ENCODE data around the gene GRIPAP1. TPM values are rescaled to one million over a fixed set of nuclear protein-coding genes. Genes with fewer than 3 reads are reported as not detected.

The GRIPAP1 gene
- total and polyA plus RNA-seq, 7 donors = 14.4 to 63.1 (median 26.0) TPM

DNA sequence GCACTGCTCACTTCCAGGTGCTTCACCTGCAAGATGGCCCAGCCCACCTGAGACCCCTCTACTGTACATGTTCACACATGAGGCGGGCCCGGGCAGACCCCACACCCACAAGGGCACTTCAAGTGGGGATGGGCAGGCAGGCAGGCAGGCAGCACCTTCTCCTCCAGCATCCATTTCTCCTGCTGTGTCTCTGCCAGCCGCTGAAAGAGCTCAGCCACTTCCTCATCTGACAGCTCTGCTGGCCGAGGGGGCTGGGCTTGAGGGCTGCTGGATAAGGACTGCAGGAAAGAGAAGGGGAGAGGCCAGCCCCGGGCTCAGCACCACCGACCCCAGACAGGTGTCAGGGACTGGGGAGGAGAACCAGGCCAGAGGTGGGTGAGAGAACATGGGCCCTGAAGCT lies 26.0 kb downstream of the GRIPAP1 start:
- WGBS, 2 donors = 55 to 74% methylated on average over 6 of the region's 6 CpGs
- intact Hi-C loops (cut with DNase I) = no loop called here
- peaks cover 0 to 11% (median 2%) of the 10 kb centered on the region in 4 donors for H3K4me1 ChIP-seq
- no peak overlapping the region for H3K27ac ChIP-seq
- H3K9me3 ChIP-seq = no peaks in the 10 kb centered on the region
- H3K36me3 ChIP-seq = peaks cover 0 to 25% (median 0%) of the 10 kb centered on the region in 4 donors
- no peak overlapping the region for H3K4me3 ChIP-seq
- H3K27me3 ChIP-seq = no peaks in the 10 kb centered on the region
- DNase-seq = no peak
- TF ChIP-seq EP300 (IDR thresholded peaks at IDR 0.05) (no peak), POLR2AphosphoS5 (IDR thresholded peaks at IDR 0.05) (no peak), POLR2A (IDR thresholded peaks at IDR 0.05) (no peak)
- TF ChIP-seq, protein P1, sequence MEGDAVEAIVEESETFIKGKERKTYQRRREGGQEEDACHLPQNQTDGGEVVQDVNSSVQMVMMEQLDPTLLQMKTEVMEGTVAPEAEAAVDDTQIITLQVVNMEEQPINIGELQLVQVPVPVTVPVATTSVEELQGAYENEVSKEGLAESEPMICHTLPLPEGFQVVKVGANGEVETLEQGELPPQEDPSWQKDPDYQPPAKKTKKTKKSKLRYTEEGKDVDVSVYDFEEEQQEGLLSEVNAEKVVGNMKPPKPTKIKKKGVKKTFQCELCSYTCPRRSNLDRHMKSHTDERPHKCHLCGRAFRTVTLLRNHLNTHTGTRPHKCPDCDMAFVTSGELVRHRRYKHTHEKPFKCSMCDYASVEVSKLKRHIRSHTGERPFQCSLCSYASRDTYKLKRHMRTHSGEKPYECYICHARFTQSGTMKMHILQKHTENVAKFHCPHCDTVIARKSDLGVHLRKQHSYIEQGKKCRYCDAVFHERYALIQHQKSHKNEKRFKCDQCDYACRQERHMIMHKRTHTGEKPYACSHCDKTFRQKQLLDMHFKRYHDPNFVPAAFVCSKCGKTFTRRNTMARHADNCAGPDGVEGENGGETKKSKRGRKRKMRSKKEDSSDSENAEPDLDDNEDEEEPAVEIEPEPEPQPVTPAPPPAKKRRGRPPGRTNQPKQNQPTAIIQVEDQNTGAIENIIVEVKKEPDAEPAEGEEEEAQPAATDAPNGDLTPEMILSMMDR (IDR thresholded peaks at IDR 0.05) = no peak

DNA sequence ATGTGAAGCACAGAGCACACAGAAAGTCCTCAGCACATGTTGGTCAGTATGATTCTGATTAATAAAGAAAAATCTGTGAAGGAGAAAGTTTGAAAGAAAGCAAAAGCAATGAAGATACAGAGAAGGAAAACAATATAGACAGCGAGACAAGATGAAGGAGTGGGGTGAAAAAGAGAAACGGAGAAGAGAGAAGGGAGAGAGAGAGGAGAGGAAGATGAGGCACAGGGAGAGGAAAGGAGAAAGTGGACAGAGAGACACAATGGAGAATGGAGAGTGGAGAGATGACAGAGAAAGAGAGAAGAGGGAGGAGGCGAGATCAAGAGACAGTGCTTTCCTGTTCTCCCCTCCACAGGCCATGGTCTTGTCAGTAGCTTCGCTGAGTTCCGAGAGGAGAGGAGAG lies 26.5 kb downstream of the GRIPAP1 start:
- 94 to 95% methylated on average over 5 of the region's 5 CpGs for WGBS, 2 donors
- H3K27ac ChIP-seq = no peak overlapping the region
- TF ChIP-seq, protein P1 (IDR thresholded peaks at IDR 0.05) = no peak
- TF ChIP-seq POLR2A (IDR thresholded peaks at IDR 0.05) = no peak
- no peak for TF ChIP-seq EP300 (IDR thresholded peaks at IDR 0.05)
- no peak for TF ChIP-seq POLR2AphosphoS5 (IDR thresholded peaks at IDR 0.05)
- peaks cover 0 to 11% (median 2%) of the 10 kb centered on the region in 4 donors for H3K4me1 ChIP-seq
- H3K9me3 ChIP-seq = no peaks in the 10 kb centered on the region
- intact Hi-C loops (cut with DNase I) = no loop called here
- H3K36me3 ChIP-seq = peaks cover 0 to 22% (median 0%) of the 10 kb centered on the region in 4 donors
- H3K4me3 ChIP-seq = no peak overlapping the region
- no peaks in the 10 kb centered on the region for H3K27me3 ChIP-seq
- no peak for DNase-seq

DNA sequence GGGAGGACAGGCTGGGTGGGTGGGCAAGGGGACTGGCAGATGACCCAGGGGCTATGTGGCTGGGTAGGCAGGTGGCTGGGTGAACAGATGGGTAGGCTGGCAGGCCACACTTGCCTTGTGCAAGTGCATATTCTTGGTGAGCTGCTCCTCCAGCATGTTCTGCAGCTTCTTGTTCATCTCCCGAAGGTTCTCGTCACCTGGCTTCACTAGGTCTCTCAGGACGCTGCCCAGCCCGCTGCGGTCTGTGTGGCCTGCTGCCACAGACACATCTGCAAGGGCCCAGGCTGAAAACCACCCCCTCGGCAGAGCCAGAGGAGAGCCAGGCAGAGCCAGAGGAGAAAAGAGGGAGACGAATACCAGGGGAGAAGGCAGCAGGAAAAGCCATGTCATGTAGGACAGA lies 27.0 kb downstream of the GRIPAP1 start:
- no peaks in the 10 kb centered on the region for H3K27me3 ChIP-seq
- no peak for DNase-seq
- H3K4me1 ChIP-seq = peaks cover 0 to 11% (median 2%) of the 10 kb centered on the region in 4 donors
- no peak overlapping the region for H3K4me3 ChIP-seq
- no peak overlapping the region for H3K27ac ChIP-seq
- peaks cover 0 to 22% (median 0%) of the 10 kb centered on the region in 4 donors for H3K36me3 ChIP-seq
- WGBS, 2 donors = 92 to 94% methylated on average over 7 of the region's 7 CpGs
- no peaks in the 10 kb centered on the region for H3K9me3 ChIP-seq
- intact Hi-C loops (cut with DNase I) = no loop called here
- TF ChIP-seq, protein P1 (IDR thresholded peaks at IDR 0.05) = no peak
- no peak for TF ChIP-seq POLR2A (IDR thresholded peaks at IDR 0.05)
- no peak for TF ChIP-seq POLR2AphosphoS5 (IDR thresholded peaks at IDR 0.05)
- no peak for TF ChIP-seq EP300 (IDR thresholded peaks at IDR 0.05)

DNA sequence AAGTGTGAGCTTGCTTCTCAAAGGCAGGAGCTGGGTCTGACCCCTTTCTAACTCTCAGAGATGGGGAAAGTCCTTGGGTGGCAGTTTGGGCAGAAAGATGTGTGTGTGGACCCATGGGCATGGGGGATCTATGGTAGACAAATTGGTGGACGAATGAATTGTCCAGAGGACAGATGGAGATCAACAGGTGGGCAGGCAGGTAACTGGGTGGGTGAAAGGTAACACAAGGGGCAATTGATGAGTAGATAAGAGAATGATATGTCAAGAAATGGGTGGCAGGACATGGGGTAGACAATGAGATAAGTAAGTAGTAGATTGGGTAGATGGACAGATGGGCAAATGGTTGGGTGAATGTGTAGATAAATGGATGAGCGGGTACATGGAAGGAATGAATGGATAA lies 27.5 kb downstream of the GRIPAP1 start:
- Histone ChIP-seq H3K4me3 (no peak overlapping the region), H3K9me3 (no peaks in the 10 kb centered on the region), H3K36me3 (peaks cover 0 to 22% (median 0%) of the 10 kb centered on the region in 4 donors), H3K27me3 (no peaks in the 10 kb centered on the region), H3K4me1 (peaks cover 0 to 11% (median 2%) of the 10 kb centered on the region in 4 donors), H3K27ac (no peak overlapping the region)
- no peak for DNase-seq
- no peak for TF ChIP-seq POLR2AphosphoS5 (IDR thresholded peaks at IDR 0.05)
- TF ChIP-seq POLR2A (IDR thresholded peaks at IDR 0.05) = no peak
- TF ChIP-seq, protein P1 (IDR thresholded peaks at IDR 0.05) = no peak
- TF ChIP-seq EP300 (IDR thresholded peaks at IDR 0.05) = no peak
- 92 to 95% methylated on average over 2 of the region's 2 CpGs for WGBS, 2 donors
- intact Hi-C loops (cut with DNase I) = no loop called here

DNA sequence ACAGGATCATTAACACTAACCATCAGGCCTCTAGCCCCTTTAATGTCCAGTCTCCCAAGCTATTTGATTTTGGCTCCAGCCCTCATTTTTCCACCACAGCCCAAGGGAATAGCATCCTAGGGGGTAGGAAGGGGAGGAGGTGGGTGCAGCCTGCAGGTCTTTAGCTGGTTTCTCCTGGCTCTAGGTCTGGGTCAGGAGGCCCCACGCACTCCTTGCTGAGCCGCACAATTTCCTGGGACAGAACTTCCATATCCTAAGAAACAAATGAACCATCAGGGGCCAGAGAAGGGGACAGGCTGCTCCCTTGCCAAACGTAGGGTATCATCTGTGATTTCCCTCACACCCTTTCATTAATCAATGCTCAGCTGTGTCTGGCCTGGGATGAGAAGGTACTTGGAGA lies 28.0 kb downstream of the GRIPAP1 start:
- H3K27me3 ChIP-seq = no peaks in the 10 kb centered on the region
- H3K27ac ChIP-seq = no peak overlapping the region
- H3K9me3 ChIP-seq = no peaks in the 10 kb centered on the region
- intact Hi-C loops (cut with DNase I) = no loop called here
- DNase-seq = no peak
- TF ChIP-seq POLR2AphosphoS5 (IDR thresholded peaks at IDR 0.05) (no peak), EP300 (IDR thresholded peaks at IDR 0.05) (no peak), POLR2A (IDR thresholded peaks at IDR 0.05) (no peak)
- TF ChIP-seq, protein P1 (IDR thresholded peaks at IDR 0.05) = no peak
- H3K4me1 ChIP-seq = peaks cover 0 to 11% (median 2%) of the 10 kb centered on the region in 4 donors
- no peak overlapping the region for H3K4me3 ChIP-seq
- WGBS, 2 donors = 89 to 91% methylated on average over 3 of the region's 3 CpGs
- H3K36me3 ChIP-seq = peaks cover 0 to 22% (median 0%) of the 10 kb centered on the region in 4 donors
